ENCODE data around the gene TTC34.
"Not testable (repeated sequence)": the region's sequence is repeated elsewhere in the genome, so short reads cannot be mapped to it uniquely, and the experiment has no call there.

GRCh38 chr1:2798958-2799357 is 2.5 kb downstream of the TTC34 start:
- TF ChIP-seq CTCF (conservative IDR thresholded peaks at IDR 0.05 in 1 of 2, IDR thresholded peaks at IDR 0.05 in 1 of 2; ENCODE audit: extremely low read depth in 1 of 2, insufficient read depth in 1 of 2, low read depth in 1 of 2, low read length in 2 of 2); EZH2 (IDR thresholded peaks at IDR 0.05; ENCODE audit: borderline replicate concordance, low read length): not testable (repeated sequence)

All from mammary epithelial cell (primary cell).